ENCODE measurements around the gene ARPC1A.

DNA sequence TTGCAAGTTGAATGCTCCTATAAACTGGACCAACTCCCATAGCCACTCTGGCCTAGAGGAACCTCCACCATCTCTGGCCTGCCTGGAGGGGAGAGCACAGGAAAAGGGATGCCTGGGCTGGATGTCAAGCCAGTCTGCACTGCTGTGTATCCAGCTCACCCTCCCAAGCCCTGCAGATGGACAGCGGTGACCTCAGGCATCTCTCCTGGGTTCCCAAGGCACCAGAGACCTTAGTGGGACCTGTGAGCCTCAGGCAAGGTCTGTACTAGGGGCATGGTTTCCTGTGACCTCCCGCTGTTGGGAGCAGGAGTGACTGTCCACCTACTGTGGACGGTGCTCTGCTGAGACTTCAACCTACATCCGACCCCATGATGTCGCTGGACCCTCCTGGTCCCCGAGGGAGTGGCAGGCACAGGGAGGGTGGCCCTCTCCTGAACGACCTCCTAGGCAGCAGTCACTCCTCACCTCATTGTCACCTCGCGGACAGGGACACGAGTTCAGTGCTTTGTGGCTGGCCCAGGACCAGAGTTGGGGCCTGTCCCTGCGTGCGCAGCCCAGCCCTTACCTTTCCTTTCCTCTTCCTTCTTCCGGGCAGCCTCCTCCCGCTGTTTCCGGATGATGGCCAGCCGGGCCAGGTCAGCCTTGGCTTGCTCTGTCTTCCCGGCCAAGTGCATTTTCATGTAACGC lies 71.7 kb downstream of the ARPC1A start:
- TF ChIP-seq EZH2 (IDR thresholded peaks at IDR 0.05; ENCODE audit: low read length, unreplicated experiment) = no peak
- TF ChIP-seq CTCF (conservative IDR thresholded peaks at IDR 0.05; ENCODE audit: low read depth, low read length) = no peak
- TF ChIP-seq EZH2phosphoT487 (IDR thresholded peaks at IDR 0.05; ENCODE audit: borderline replicate concordance, low read length) = no peak
